Left lung (tissue), 10 donors: ENCODE measurements around the gene KAT8. TPM values are rescaled to one million over a fixed set of nuclear protein-coding genes. Genes with fewer than 3 reads are reported as not detected.
A peak's percentile ranks its signal among the peaks of the same experiment; 100 is the strongest.

Experiments
- ATAC-seq: fragments of 200-7000 bp; cut with Tn5 transposase; one replicate; pipeline ENCODE4 v1.9.1; 2020; ENCODE audit warnings: moderate library complexity
- DNase-seq, 4 donors: peaks; one replicate each; pipeline ENCODE4 v3.0.0-alpha.2; 2013 to 2020
- H3K27ac ChIP-seq, 2 donors: fragments of 200-600 bp; sonication (generic) in 1 of 2; one replicate each; pipeline versions ENCODE4 v1.5.0 to v1.8.0; 2020 to 2021
- H3K27me3 ChIP-seq, 2 donors: fragments of 200-600 bp; sonication (generic) in 1 of 2; one replicate each; pipeline versions ENCODE4 v1.5.0 to v1.8.0; 2020 to 2021
- H3K36me3 ChIP-seq, 2 donors: fragments of 200-600 bp; sonication (generic) in 1 of 2; one replicate each; pipeline versions ENCODE4 v1.5.0 to v1.8.0; 2020 to 2021
- H3K4me1 ChIP-seq, 2 donors: fragments of 200-600 bp; one replicate each; pipeline ENCODE4 v1.8.0; 2021
- H3K4me3 ChIP-seq, 2 donors: fragments of 200-600 bp; sonication (generic) in 1 of 2; one replicate each; pipeline versions ENCODE4 v1.5.0 to v1.8.0; 2020 to 2021; ENCODE audit warnings: mild to moderate bottlenecking in 1 of 2
- H3K9me3 ChIP-seq, 2 donors: fragments of 200-600 bp; sonication (generic) in 1 of 2; one replicate each; pipeline versions ENCODE4 v1.5.0 to v1.8.0; 2020 to 2021
- CTCF ChIP-seq, 2 donors: fragments of 200-600 bp; sonication (generic) in 1 of 2; IDR thresholded peaks; one replicate each; pipeline versions ENCODE4 v1.5.0 to v1.8.0; 2021; ENCODE audit warnings: antibody characterized with exemption in 2 of 2
- intact Hi-C, 2 donors: fragments of 100-400 bp; cut with DNase I; formaldehyde crosslinking; loops; one replicate each; pipeline versions ENCODE4 v1.11.2 to v1.14.2; 2022
- polyA plus RNA-seq, 6 donors: library from polyadenylated mRNA; unstranded; fragments of 120-200 nt; gene quantifications; one replicate each; pipeline ENCODE4 v1.2.1, GENCODE V29; 2013; ENCODE audit not compliant: insufficient read length in 6 of 6
- total RNA-seq, 2 donors: library from RNA; stranded (reverse); fragmentation: NEBNext Ultra II Directional; extraction: Animal tissue kit (Norgen Biotek cat#: 25700); gene quantifications; one replicate each; pipeline ENCODE4 v1.2.1, GENCODE V29; 2021
- donor health status: DM: no; HTN: yes; CAD: no.
- donor health status: DM: no; HTN: no; CAD: no.

Gene KAT8
- total and polyA plus RNA-seq, 8 donors = 49.8 to 74.6 (median 61.0) TPM

DNA sequence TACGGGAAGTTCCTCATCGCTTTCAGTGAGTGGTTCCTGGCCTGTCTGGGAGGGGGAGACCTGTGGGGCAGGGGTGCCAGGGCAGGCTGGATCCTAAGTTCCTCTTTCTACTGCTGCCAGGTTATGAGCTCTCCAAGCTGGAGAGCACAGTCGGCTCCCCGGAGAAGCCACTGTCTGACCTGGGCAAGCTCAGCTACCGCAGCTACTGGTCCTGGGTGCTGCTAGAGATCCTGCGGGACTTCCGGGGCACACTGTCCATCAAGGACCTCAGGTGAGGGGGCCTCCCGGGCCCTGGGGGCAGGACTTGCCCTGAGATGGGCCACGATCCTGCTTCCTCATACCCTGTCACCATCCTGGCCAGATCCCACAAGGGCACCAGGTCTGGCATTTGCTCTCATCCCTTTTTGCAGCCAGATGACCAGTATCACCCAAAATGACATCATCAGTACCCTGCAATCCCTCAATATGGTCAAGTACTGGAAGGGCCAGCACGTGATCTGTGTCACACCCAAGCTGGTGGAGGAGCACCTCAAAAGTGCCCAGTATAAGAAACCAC lies 12.9 kb downstream of the KAT8 start:
- no peaks in the 10 kb centered on the region for H3K9me3 ChIP-seq
- peak in 2 of 4 donors; percentile 76 to 85 for DNase-seq
- ATAC-seq = peak; percentile 2
- H3K4me1 ChIP-seq = peaks cover 17 to 85% of the 10 kb centered on the region in 2 donors
- intact Hi-C loops = no loop called here
- peaks cover 0 to 48% of the 10 kb centered on the region in 2 donors for H3K36me3 ChIP-seq
- no peak for TF ChIP-seq CTCF (IDR thresholded peaks at IDR 0.05)
- H3K27ac ChIP-seq = peak overlapping the region; percentile 90 to 97
- peak overlapping the region in 1 of 2 donors; percentile 4 for H3K4me3 ChIP-seq
- peaks cover 0 to 4% of the 10 kb centered on the region in 2 donors for H3K27me3 ChIP-seq

DNA sequence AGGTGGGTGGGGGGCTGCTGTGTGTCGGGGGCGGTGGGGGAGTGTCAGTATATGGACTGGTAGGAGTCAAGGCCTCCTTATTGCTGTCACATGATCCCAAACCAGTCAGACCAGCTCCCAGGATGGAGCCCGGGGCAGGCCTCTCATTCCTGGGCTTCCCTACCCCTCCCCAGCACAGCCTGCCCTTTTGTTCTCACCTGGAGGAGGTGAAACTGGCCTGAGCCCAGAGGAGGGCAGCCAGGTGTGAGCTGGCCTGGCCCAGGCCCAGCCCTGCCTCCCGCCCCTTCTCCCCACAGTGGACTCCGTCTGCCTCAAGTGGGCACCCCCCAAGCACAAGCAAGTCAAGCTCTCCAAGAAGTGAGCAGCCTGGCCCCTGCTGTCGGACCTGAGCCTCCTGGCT lies 13.4 kb downstream of the KAT8 start:
- TF ChIP-seq CTCF (IDR thresholded peaks at IDR 0.05) = no peak
- H3K9me3 ChIP-seq = no peaks in the 10 kb centered on the region
- no peak overlapping the region for H3K4me3 ChIP-seq
- peaks cover 0 to 47% of the 10 kb centered on the region in 2 donors for H3K36me3 ChIP-seq
- H3K27ac ChIP-seq = peak overlapping the region; percentile 90 to 97
- DNase-seq (peak in 3 of 4 donors; percentile 88 to 90 (median 90)), ATAC-seq (peak; percentile 54)
- H3K4me1 ChIP-seq = peaks cover 17 to 85% of the 10 kb centered on the region in 2 donors
- intact Hi-C loops = no loop called here
- H3K27me3 ChIP-seq = peaks cover 0 to 8% of the 10 kb centered on the region in 2 donors

- Histone ChIP-seq H3K27ac (peak overlapping the region; percentile 27 to 97), H3K27me3 (peaks cover 0 to 8% of the 10 kb centered on the region in 2 donors), H3K36me3 (peaks cover 0 to 47% of the 10 kb centered on the region in 2 donors), H3K4me3 (no peak overlapping the region), H3K4me1 (peaks cover 17 to 83% of the 10 kb centered on the region in 2 donors), H3K9me3 (no peaks in the 10 kb centered on the region)
- DNase-seq = no peak
- no peak for TF ChIP-seq CTCF (IDR thresholded peaks at IDR 0.05)
- ATAC-seq = no peak
- intact Hi-C loops = no loop called here
Observed at GRCh38 chr16:31131416-31131815, 14.0 kb downstream of the KAT8 start.

DNA sequence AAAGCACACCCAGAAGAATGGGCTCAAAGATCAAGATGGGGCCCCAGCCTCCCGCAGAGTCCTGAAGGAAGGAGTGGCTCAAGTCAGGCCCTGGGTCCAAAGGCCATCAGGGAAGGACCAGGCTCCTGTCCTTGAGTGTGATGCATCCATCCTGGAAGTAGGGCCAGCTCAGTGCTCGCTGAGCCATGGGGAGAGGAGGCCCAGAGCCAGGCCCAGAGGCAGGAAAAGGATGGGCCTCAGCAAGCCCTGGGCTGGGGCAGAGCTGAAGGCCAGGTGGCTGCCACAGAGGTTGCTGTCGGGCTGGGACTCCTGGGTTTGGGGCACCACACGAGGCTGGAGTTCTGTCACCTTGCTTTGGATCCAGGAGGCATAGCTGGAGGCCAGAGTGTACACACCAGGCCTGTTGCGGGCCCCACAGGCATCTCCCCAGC lies 14.4 kb downstream of the KAT8 start:
- Histone ChIP-seq H3K4me3 (no peak overlapping the region), H3K9me3 (no peaks in the 10 kb centered on the region), H3K36me3 (peaks cover 0 to 47% of the 10 kb centered on the region in 2 donors), H3K27me3 (peaks cover 0 to 8% of the 10 kb centered on the region in 2 donors), H3K27ac (peak overlapping the region in 1 of 2 donors; percentile 27), H3K4me1 (peaks cover 17 to 78% of the 10 kb centered on the region in 2 donors)
- intact Hi-C loops = no loop called here
- no peak for TF ChIP-seq CTCF (IDR thresholded peaks at IDR 0.05)
- DNase-seq (peak in 1 of 4 donors; percentile 73), ATAC-seq (no peak)

DNA sequence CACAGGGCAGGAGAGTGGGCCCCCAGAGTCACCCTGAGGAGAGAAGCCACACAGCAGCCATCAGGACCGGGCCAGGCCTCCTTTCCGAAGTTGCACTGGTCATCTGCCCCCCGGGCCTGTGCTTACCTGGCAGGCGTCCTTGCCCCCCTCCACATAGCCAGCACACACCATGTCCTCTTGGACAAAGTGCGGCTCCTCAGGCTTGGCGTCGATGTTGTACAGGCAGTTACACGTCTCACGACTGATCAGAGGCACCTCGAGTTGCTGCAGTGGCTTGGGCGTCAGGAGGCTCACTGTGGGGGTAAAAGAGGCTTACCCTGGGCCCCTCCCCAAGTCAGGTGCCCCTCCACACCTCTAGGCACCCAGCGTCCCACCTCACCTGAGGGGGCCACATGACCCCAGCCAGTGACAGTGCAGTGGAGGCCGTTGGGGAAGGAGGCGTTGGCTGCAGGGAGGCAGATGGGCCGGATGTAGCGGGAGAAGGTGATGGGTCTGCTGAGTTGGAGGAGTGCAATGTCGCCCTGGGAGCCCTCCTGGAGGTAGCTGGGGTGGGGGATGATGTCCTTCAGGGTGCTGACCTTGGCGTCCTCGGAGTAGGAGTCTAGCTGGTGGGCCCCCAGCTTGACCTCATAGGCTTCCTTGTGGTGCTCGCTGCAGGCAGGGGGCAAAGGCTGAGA lies 15.0 kb downstream of the KAT8 start:
- peak in 1 of 4 donors; percentile 34 for DNase-seq
- Histone ChIP-seq H3K4me1 (peaks cover 17 to 72% of the 10 kb centered on the region in 2 donors), H3K9me3 (no peaks in the 10 kb centered on the region), H3K27ac (no peak overlapping the region), H3K27me3 (peaks cover 0 to 8% of the 10 kb centered on the region in 2 donors), H3K4me3 (no peak overlapping the region), H3K36me3 (peaks cover 0 to 42% of the 10 kb centered on the region in 2 donors)
- ATAC-seq = no peak
- intact Hi-C loops = no loop called here
- TF ChIP-seq CTCF (IDR thresholded peaks at IDR 0.05) = no peak
